SIG-M5 treated with dmso at 0.1 percent for 504 hours (cell line): ENCODE results near the gene TMEM143.
"Not testable (repeated sequence)": the region's sequence is repeated elsewhere in the genome, so short reads cannot be mapped to it uniquely, and the experiment has no call there.

Source experiments
- DNase-seq: peaks from one replicate; lab custom pipeline; 2025; ENCODE audit not compliant: unreplicated experiment; lab: John Stamatoyannopoulos, UW

Gene TMEM143

DNA sequence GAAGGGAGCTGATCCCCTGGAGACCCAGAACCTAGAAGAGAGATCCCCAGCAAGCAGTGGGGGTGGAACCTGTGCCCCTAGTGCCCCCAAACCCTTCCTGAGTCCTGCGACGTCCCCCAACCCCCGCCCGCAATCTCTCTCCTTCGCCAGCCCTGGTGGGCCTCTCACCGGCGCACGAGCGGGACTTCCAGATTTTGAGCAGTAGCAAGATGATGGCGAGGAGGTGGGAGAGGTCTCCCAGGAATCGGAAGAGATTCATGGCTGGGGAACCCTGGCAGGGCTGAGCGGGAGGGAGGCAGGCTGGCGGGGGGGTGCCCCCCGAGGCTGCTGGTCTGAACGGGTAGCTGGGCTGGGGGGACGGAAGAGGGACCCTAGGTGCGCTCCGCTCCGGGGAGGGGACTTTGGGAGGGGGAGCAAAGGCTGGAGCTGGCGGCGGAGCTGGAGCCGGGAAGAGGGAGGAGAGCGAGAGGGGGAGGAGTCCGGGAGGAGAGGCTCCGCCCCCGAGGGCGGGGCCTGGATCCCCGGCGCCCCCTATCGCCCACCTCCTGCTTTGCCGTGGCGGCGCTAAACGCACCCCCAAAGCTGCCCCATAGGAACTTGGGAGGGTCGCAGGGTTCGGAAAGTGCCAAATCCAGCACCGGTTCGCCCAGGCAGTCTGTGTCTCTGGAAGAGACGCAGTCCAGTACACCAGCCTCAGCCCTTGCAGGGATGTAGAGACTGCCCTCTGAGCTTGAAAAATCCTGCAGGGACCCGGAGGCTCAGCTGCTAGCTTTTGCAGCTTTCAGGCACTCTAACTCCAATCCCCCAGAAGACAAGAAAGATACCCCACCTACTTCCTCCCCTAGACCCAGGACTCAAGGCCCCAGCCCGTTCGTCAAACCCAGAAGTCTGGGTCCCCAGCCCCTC lies 27.6 kb upstream of the TMEM143 start, which contains the start of gene KDELR1:
Gene KDELR1 (minus strand): TSS at position 452 of the 906 bp plus-strand sequence. CDS start 193 bp downstream, at position 259.
- peak; percentile 49 for DNase-seq

DNA sequence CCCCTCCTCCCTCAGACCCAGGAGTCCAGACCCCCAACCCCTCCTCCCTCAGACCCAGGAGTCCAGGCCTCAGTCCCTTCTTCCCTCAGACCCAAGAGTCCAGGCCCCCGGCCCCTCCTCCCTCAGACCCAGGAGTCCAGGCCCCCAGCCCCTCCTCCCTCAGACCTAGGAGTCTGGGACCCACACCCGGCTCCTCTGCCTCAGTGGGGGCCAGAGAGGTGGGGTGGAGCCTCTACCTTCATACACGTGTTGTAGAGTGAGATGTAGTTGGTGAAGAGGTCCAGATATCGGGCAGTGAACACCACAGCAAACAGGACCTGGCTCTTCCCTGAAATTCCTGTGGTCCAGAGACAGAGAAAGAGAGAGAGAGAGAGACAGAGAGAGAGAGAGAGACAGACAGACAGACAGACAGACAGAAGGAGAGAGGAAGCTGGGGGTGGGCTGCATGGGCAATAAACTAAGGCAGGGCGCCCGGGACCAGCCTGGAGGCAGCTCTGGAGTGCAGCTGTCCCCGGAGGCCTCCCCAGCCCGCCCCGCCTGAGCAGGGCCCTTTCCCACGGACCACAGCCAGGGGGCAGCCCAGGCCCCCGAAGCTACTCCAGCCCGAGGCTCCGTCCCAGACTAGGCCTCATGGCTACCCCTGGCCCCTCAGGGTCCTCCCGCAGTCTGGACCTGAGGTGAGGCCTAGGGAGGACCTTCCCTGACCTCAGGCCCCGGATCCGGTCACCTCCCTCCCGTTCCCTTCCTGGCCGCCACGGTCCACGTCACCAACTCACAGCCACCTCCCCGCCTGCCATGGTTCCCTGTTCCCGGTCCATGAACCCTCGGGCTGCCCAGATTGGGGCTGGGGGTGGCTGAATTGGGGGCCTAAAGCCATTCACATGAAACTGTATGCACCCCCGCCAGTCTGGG lies 26.7 kb upstream of the TMEM143 start:
- DNase-seq = peak; percentile 46

DNA sequence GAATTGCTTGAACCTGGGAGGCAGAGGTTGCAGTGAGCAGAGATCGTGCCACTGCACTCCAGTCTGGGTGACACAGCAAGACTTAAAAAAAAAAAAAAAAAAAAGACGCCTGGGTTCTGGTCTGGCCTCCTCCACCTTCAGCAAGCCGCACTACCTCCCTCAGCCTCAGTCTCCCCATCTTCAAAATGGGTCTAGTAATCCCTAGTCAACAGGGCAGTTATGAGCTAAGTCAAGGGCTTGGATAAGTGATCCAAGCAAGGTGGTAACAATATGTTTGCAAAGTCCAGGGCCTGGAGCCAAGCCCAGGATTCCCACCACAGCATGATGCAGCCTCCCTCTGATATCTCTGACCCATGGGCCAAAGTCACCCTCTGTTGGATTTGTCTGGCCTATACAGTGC lies 23.2 kb upstream of the TMEM143 start:
- no peak for DNase-seq

DNA sequence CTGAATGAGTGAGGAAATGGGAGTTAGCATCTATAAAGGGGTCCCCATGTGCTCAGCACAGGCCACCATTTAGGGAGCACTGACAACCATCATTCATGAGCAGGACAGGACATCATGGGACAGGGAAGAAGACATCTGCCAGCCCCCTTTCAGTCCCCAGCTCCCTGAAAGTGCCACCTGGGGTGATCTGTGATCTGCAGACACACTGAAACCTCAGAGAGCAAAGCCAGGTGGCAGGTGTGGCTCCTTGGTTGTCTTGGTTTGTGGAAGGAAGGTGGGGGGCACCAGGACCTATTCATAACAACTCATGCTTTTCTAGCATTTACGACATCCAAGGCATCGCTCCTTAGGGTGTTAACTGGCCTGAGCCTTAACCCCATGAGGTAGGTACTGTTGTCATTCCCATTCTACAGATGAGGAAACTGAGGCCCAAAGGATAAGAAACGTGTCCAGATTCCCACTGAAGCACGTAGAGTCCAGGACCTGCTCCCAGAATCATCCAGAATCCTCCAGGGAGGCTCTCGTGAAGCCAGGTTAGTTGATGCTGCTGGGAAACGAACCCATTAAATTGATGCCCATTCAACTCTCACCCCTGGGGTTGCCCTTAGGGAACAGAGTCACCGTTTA lies 21.8 kb upstream of the TMEM143 start:
- no peak for DNase-seq

DNA sequence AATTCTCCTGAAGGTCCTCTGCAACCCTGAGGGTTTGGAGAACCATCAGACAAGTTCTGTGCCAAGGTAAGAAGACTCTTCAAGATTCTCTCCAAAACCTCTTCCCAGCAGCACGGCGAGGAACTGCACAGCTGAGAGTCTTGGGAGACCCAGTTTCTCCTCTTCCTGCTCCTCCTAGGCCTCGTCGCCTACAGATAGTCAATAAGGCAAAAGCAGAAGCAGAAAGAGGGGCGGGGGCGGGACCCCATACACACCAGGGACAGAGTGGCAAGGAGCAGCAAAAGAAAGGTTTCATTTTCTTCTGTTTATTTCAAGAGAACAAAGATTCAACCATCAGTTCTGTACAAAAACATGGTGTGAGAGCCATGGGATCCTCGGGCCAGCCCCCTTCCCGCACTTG lies 18.5 kb upstream of the TMEM143 start:
- no peak for DNase-seq

DNA sequence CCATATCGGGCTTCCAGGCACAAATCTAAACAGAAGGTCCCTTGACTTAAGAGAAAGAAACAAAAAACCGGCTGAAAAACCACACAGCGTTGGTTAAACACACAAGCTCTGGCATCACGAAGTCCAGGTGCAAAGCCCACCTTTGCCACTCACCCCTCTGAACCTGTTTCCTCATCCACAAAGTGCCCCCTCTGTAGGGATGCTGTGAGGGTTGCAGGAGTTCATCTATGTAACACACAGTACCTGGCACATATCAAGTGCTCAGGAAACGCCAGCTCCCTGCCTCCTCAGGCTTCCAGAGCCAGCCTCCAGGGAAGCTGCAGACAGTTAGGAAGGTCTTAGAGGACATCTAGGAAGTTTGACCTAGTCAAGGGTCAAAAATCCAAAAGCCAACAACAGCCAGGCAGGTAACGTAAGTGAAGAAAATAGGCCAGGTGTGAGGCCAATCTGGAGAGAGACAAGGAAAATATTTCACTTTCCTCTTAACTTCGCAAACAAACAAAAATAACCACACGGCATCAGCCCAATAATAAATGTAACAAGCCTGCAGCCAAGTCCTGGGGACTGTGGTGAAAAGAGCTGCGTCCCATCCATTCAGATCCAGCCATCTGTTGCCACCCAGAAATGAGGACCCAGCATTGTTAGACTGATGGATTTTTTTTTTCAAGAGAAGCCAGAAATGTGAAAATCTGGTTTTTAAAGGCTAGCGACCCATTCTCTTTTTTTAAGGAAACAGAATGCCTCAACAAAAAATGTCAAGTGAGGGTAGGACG lies 17.6 kb upstream of the TMEM143 start:
- no peak for DNase-seq

DNA sequence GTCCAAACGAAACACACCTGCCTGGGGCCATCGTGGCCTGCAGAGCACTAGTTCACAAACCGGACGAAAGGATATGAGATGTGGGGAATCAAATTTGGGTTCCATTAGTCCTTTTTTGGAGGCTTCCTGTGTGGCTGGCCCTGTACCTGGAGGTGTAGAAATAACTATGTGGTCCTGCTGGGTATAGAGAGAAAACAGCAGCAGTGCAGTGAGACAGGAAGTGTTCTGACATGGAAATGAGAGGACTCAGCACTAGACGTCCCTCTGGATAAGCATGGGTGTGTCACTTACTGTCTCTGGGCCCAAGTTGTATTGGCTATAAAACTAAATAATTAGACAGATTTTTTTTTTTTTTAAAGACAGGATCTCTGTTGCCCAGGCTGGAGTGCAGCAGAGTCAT lies 15.3 kb upstream of the TMEM143 start:
- DNase-seq = no peak

DNA sequence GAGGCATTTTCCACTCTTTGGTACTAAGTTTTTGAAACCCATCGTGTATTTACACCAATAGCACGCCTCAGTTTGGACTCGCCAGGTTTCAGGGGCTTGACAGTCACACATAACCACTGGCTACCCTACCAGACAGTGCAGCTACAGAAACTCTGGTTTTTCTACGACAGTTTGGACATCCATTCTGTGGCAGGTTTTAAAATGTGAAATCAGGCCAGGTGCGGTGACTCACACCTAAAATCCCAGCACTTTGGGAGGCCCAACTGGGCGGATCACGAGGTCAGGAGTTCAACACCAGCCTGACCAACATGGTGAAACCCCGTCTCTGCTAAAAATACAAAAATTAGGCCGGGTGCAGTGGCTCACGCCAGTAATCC lies 14.4 kb upstream of the TMEM143 start:
- DNase-seq = no peak

DNA sequence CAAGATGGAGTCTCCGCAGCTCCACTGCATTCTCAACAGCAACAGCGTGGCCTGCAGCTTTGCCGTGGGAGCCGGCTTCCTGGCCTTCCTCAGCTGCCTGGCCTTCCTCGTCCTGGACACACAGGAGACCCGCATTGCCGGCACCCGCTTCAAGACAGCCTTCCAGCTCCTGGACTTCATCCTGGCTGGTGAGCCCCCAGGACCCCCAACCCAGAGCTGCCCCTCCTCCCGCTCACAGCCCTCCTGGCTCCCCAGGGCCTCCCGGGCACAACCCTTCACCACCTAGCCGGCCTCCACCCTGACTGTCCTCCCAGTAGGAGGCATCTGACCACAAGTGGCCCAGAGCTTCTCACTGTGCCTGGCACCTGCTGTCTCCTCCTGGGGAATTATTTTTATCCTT lies 9.8 kb upstream of the TMEM143 start:
- DNase-seq = no peak

DNA sequence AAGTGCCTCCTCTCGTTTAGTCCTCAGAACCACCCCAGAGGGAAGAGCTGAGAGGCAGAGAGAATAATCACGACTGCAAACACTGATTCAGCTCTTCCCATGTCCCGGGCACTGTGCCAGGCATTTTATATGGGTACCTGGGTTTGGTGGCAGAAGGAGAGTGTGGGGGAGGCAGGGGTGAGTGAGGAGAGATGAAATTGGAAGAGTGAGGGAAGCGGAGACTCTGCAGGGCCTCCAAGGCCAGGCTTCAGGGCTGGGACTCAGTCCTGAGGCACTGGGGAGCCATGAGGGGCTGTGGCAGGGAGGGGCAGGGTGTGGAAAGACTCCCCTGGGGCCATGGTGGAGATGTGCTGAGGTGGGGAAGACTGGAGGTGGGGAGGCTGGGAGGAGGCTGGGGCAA lies 9.2 kb upstream of the TMEM143 start:
- no peak for DNase-seq

DNA sequence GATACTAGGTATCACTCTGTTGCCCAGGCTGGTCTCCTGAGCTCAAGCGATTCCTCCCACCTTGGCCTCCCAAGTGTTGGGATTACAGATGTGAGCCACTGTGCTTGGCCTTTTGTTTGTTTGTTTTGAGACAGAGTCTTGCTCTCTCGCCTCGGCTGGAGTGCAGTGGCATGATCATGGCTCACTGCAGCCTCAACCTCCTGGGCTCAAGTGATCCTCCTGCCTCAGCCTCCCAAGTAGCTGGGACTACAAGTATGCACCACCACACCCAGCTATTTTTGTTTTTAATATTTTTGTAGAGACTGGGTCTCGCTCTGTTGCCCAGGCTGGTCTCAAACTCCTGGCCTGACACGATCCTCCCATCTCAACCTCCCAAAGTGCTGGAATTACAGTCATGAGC lies 8.0 kb upstream of the TMEM143 start:
- DNase-seq = not testable (repeated sequence)

DNA sequence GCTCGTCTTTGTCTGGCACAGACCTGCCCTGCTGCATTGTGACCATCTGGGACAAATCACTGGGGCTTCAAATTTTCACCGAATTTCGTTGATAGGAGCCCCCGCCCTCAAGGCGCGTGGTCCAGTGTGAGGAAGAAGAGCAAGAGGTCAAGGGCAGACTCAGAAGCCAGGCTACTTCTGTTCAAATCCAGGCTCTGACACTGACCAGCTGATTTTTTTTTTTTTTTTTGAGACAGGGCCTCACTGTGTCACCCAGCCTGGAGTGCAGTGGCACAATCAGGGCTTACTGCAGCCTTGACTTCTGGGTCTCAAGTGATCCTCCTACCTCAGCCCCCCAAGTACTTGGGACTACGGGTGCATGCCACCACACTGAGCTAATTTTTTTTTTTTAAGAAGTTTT lies 7.6 kb upstream of the TMEM143 start:
- DNase-seq = no peak

DNA sequence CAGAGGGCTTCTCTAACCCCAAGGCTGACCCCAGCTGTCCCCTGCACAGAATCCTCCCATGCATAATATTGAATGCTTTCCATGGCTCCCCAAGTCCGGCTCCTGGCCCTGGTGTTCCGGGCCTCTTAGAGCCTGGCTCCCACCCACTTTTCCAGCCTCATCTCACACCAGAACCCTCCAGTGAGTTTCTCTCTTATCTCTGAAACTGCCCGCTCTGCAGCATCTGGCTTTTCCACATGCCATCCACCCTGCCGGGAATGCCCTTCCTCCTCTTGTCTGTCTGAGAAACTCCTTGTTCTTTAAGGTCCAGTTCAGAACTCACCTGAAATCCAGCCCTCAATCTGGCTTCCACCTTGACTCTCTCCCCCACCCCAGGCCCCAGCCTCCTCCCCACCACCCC lies 7.2 kb upstream of the TMEM143 start:
- DNase-seq = no peak

DNA sequence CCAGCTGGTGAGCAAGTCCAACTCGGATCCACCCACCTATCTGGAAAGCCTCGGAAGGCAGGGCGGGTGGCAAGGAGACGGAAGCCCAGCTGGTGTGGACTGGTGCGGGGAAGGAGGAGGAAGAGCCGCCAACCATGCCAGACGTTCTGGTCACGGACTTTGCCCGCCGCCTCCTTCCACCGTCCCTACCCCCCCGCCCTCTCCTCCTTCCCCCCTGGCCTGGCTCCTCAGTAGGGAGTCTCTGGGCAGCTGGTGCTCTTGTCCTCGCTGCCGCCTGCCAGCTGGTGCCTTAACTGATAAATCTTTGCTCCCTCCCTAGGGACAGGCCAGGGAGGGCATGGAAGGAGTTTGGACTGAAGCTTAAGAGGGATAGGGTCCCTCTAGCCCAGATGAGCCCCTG lies 5.2 kb upstream of the TMEM143 start:
- no peak for DNase-seq

DNA sequence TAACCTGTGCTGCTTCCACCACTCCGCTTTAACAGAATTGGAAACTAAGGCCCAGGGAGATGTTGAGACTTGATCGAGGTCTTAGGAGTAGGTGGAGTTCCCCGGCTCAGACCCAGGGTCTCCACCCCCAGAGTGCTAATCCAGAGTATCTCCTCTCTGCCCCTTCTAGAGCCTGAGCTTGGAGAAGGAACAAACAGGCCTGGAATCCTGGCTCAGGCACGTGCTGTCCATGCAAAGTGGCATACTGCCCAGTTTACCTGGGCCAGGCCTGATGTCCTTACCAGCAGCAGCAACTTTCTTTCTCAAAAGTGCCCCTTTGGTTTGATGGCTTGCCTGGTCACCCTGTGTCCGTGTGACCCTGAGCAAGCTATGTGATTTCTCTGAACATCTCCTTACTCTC lies 4.1 kb upstream of the TMEM143 start:
- DNase-seq = no peak

DNA sequence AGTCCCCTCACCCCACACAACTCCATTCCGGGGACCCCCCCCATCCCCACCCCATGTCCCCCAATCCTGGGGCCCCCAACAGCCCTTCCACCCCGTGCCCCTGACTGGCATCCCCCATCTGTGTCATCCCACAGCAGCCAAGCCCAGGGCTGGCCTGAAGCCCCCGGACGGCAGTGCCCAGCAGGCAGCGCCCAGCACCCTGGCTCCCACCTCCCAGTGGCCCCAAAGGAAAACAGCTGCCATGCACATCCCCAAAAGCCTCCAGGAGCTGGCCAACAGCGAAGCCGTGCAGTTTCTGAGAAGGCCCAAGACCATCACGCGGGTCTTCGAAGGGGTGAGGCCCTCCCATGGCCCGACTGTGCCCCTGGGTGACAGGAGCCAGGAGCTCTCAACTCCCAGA lies 1.9 kb upstream of the TMEM143 start:
- DNase-seq = no peak

DNA sequence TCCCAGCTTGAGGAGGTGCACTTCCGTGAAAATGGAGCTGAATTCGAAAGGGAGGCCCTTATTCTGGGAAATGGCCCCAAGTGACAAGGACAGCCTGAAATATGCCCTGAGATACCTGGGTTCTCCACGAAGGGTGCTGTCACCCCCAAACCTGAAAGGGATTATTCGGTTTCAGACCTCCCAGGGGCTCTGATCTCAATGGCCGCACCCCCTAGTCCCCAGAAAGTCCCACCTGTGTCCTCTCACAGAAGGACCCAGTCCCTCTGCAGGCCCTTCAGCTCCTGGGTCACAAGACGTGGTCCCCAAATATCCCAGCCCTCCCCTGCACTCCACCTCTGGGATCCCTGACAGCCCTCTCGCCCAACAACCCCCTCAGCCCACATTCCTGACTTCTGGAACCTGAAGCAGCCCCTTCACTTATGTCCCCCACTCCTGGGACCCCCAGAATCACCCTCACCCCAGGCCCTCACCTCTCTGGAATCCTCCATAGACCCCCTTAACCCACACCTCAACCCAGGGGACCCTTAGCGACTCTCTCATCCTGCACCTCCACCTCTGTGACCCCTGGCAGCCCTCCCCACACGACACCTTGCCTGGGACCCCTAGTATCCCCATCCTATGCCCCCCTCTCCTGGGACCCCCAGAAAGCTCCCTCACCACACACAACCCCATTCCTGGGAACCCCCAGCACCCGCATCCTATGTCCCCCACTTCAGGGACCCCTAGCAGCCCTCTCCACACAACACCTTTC lies 1.0 kb upstream of the TMEM143 start:
- no peak for DNase-seq

DNA sequence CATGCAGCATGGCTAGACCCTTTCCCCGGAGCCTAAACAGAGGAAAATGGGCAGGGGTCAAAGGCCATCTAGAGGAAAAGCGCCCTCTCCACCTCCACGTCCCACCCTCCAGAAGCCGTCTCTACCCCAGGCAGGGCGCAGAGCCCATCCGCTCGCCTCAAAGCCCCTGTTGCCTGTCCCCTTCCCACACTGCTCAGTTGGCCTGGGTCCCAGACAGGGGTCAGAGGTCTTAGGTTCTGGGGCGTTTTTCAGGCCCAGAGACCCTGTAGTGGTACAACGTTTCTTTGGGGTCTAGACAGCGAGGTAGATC lies 285 bp downstream of the TMEM143 start:
- no peak for DNase-seq

DNA sequence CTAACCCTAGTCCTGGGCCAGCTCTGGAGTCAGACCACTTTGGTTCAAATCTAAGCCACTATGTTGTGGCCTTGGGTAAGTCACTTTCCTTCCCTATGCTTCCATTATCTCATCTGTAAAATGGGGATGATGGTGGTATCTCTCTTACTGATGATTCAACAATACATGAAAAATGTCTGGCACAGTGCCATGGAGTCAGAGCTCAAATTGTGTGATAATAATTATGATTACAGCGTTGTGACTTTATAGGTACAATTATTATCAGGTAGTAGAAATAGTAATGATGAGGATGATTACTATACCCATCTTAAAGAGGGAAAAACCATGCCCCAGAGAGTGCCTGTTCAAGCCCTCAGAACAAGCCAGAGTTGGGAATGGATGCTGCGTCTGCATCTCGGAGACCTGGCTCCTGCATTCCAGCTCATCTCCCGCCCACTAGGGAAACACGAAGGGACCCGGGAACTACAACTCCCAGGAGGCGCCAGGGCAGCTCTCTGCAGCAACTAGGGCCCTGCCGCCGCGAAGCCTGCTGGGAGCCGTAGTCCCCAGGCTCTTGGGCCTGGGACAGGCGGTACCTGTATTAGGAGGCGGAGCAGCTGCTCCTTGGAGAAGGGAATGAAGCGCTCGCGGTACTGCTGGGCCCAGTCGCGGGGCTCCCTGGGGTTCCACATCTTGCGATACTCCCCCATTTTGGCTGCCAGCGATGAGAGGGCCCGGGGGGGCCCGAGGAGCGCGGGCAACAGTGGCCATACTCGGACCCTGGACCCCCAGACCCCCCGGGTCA lies 832 bp downstream of the TMEM143 start:
- DNase-seq = peak; percentile 94
